ENCODE measurements around the gene EEF2.
"Not testable (repeated sequence)": the region's sequence is repeated elsewhere in the genome, so short reads cannot be mapped to it uniquely, and the experiment has no call there.

The EEF2 gene

GRCh38 chr19:3963458-3964255 is 21.6 kb downstream of the EEF2 start:
- Histone ChIP-seq H3K36me3 (ENCODE audit: control insufficient read depth, insufficient read depth, low read length) (peaks cover 93% of the 10 kb centered on the region), H3K9me3 (ENCODE audit: control insufficient read depth, insufficient read depth, low read length) (no peaks in the 10 kb centered on the region), H3K27me3 (ENCODE audit: control insufficient read depth, insufficient read depth, low read length) (no peaks in the 10 kb centered on the region), H3K27ac (ENCODE audit: low read depth, low read length) (no peak overlapping the region), H3K4me3 (ENCODE audit: low read depth, low read length) (no peak overlapping the region), H3K9ac (ENCODE audit: low read depth, low read length) (no peak overlapping the region), H3K4me1 (ENCODE audit: control insufficient read depth, insufficient read depth, low read length) (peaks cover 4% of the 10 kb centered on the region; the same call in 1 of the 2 replicates)

DNA sequence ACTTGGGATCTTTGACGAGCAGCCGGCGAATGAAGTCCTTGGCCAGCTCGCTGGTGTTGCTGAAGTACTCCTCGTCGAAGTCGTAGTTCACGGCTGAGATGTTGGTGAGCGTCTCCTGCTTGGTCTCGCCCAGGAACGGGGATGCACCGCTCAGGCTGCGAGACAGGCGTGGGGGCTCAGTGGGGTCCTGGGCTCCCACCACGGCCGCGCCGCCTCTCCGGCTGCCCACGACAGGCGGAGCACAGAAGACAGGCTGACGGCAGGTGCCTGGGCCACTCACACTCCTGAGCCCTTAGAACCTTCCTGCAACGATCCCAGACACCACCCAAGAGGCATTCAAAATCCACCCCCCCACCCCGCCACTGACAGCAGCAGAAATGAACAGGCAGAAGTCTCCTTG is 24.3 kb downstream of the EEF2 start:
- Histone ChIP-seq H3K4me1 (ENCODE audit: control insufficient read depth, insufficient read depth, low read length) (no peaks in the 10 kb centered on the region), H3K9me3 (ENCODE audit: control insufficient read depth, insufficient read depth, low read length) (no peaks in the 10 kb centered on the region), H3K9ac (ENCODE audit: low read depth, low read length) (no peak overlapping the region), H3K27me3 (ENCODE audit: control insufficient read depth, insufficient read depth, low read length) (no peaks in the 10 kb centered on the region), H3K27ac (ENCODE audit: low read depth, low read length) (no peak overlapping the region), H3K36me3 (ENCODE audit: control insufficient read depth, insufficient read depth, low read length) (peaks cover 87% of the 10 kb centered on the region), H3K4me3 (ENCODE audit: low read depth, low read length) (no peak overlapping the region)

DNA sequence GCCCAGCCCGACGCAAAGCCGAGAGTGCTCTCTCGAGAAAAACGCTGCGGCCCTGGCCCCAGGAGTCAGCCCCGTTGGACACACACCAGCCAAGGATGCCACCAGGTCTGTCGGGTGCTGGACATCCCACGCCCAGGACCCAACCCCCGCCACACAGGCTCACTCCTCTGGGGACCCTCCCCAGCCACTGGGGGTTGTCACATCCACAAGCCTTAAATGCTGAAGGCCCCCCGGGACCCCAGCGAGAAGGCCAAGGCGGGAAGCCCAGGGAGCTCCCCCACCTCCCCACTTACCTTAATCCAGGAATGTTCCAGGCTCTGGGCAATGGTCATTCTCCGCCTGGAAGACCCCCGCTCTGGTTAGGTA is 25.5 kb downstream of the EEF2 start:
- Histone ChIP-seq H3K27ac (ENCODE audit: low read depth, low read length) (no peak overlapping the region), H3K36me3 (ENCODE audit: control insufficient read depth, insufficient read depth, low read length) (peaks cover 75% of the 10 kb centered on the region), H3K9me3 (ENCODE audit: control insufficient read depth, insufficient read depth, low read length) (no peaks in the 10 kb centered on the region)

DNA sequence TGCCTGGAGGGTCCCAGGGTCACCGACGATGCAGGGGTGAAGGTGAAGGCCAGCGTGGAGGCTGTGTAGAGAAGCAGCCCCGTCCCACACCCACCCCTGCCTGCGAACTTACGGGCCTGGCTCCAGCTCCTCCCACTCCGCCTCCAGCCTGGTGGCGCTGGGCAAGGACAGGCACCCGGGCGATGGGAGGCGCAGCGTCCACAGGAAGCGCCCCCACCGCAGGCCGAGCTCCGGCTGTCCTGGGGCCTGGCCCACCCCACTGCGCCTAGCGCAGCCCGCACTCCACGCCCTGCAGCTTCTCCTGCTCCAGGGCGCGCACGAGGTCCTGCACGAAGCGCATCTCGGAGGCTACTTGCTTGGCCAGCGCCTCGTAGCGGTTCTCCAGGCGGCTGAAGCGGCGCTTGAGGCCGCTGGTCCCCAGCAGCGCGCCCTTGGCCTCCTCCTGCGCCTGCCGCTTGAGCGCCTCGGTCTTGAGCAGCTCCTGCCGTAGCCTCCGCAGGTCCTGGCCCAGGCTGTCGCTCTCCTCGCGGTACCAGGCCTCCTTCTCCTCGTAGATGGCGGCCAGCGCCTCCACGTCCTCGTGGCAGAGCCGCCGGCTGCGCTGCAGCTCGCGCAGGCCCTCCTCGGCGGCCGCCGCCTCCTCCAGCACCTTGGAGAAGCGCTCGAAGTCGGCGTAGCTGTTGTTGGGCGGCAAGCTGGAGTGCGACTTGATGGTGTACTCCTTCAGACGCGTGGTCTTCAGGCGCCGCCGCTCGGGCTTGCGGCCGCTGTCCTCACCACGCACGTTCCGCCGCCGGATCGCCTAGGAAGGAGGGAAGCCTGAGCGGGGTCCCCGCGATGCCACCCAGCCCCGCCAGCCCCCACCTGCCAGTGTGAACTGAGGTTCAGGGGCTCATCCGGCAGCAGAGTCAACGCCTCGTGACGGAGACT is 26.2 kb downstream of the EEF2 start:
- H3K4me3 ChIP-seq (ENCODE audit: low read depth, low read length): no peak overlapping the region
- H3K9ac ChIP-seq (ENCODE audit: low read depth, low read length): no peak overlapping the region
- H3K27me3 ChIP-seq (ENCODE audit: control insufficient read depth, insufficient read depth, low read length): no peaks in the 10 kb centered on the region
- H3K4me1 ChIP-seq (ENCODE audit: control insufficient read depth, insufficient read depth, low read length): no peaks in the 10 kb centered on the region
- peaks cover 70% of the 10 kb centered on the region for H3K36me3 ChIP-seq (ENCODE audit: control insufficient read depth, insufficient read depth, low read length)
- no peak overlapping the region for H3K27ac ChIP-seq (ENCODE audit: low read depth, low read length)
- no peaks in the 10 kb centered on the region for H3K9me3 ChIP-seq (ENCODE audit: control insufficient read depth, insufficient read depth, low read length)

More for the DNA sequence above, 25.5 kb downstream of the EEF2 start:
- no peak overlapping the region for H3K4me3 ChIP-seq (ENCODE audit: low read depth, low read length)
- H3K27me3 ChIP-seq (ENCODE audit: control insufficient read depth, insufficient read depth, low read length): no peaks in the 10 kb centered on the region
- no peaks in the 10 kb centered on the region for H3K4me1 ChIP-seq (ENCODE audit: control insufficient read depth, insufficient read depth, low read length)
- H3K9ac ChIP-seq (ENCODE audit: low read depth, low read length): no peak overlapping the region

- H3K27me3 ChIP-seq (ENCODE audit: control insufficient read depth, insufficient read depth, low read length): no peaks in the 10 kb centered on the region
- H3K27ac ChIP-seq (ENCODE audit: low read depth, low read length): no peak overlapping the region
- no peaks in the 10 kb centered on the region for H3K9me3 ChIP-seq (ENCODE audit: control insufficient read depth, insufficient read depth, low read length)
- H3K9ac ChIP-seq (ENCODE audit: low read depth, low read length): no peak overlapping the region
- H3K4me3 ChIP-seq (ENCODE audit: low read depth, low read length): no peak overlapping the region
- H3K4me1 ChIP-seq (ENCODE audit: control insufficient read depth, insufficient read depth, low read length): peaks cover 9% of the 10 kb centered on the region; the same call in 1 of the 2 replicates
- peaks cover 38% of the 10 kb centered on the region for H3K36me3 ChIP-seq (ENCODE audit: control insufficient read depth, insufficient read depth, low read length)
Measured at GRCh38 chr19:3955688-3956087, 29.6 kb downstream of the EEF2 start.

GRCh38 chr19:3955276-3955675 is 30.0 kb downstream of the EEF2 start:
- not testable (repeated sequence) for H3K9ac ChIP-seq (ENCODE audit: low read depth, low read length); H3K4me3 ChIP-seq (ENCODE audit: low read depth, low read length); H3K27ac ChIP-seq (ENCODE audit: low read depth, low read length); H3K9me3 ChIP-seq (ENCODE audit: control insufficient read depth, insufficient read depth, low read length); H3K27me3 ChIP-seq (ENCODE audit: control insufficient read depth, insufficient read depth, low read length)
- Histone ChIP-seq H3K4me1 (ENCODE audit: control insufficient read depth, insufficient read depth, low read length) (peaks cover 12% of the 10 kb centered on the region), H3K36me3 (ENCODE audit: control insufficient read depth, insufficient read depth, low read length) (peaks cover 34% of the 10 kb centered on the region)

DNA sequence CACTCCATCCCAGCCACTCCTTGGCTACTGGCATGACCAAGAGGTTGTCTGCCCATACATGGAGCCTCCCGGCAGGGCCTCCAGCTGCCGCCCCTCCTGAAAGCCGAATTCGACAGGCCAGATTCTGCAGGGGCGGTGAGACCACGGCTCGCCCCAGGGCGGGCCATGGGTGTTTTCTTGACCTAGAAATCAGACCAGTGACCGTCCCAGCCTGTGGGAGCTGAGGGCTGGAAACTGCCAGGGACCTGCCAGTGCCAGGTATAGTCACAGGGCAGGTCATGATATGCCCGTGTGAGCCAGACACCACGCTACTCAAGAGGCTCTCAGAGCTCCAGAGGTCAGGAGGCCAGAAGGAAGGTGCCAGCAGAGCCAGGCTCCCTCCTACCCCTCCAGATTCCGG is 31.2 kb downstream of the EEF2 start:
- no peak overlapping the region for H3K9ac ChIP-seq (ENCODE audit: low read depth, low read length)
- H3K36me3 ChIP-seq (ENCODE audit: control insufficient read depth, insufficient read depth, low read length): peaks cover 22% of the 10 kb centered on the region
- H3K4me3 ChIP-seq (ENCODE audit: low read depth, low read length): no peak overlapping the region
- no peaks in the 10 kb centered on the region for H3K9me3 ChIP-seq (ENCODE audit: control insufficient read depth, insufficient read depth, low read length)
- H3K4me1 ChIP-seq (ENCODE audit: control insufficient read depth, insufficient read depth, low read length): peaks cover 12% of the 10 kb centered on the region
- H3K27me3 ChIP-seq (ENCODE audit: control insufficient read depth, insufficient read depth, low read length): no peaks in the 10 kb centered on the region
- H3K27ac ChIP-seq (ENCODE audit: low read depth, low read length): no peak overlapping the region

DNA sequence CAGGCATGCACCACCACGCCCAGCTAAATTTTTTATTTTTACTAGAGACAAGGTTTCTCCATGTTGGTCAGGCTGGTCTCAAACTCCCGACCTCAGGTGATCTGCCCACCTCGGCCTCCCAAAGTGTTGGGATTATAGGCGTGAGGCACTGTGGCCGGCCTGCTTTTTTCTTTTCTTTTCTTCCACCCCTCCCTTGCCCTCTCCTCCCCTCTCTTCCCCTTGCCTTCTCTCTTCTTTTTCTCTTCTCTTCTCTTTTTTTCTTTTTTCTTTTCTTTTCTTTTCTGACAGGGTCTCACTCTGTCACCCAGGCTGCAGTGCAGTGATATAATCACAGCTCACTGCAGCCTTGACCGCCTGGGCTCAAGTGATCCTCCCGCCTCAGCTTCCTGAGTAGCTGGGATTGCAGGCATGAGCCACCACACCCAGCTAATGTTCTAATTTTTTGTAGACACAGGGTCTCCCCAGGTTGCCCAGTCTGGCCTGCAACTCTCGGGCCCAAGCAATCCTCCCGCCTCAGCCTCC is 32.4 kb downstream of the EEF2 start:
- not testable (repeated sequence) for H3K36me3 ChIP-seq (ENCODE audit: control insufficient read depth, insufficient read depth, low read length); H3K4me3 ChIP-seq (ENCODE audit: low read depth, low read length); H3K9ac ChIP-seq (ENCODE audit: low read depth, low read length); H3K27me3 ChIP-seq (ENCODE audit: control insufficient read depth, insufficient read depth, low read length); H3K9me3 ChIP-seq (ENCODE audit: control insufficient read depth, insufficient read depth, low read length); H3K27ac ChIP-seq (ENCODE audit: low read depth, low read length)
- peaks cover 12% of the 10 kb centered on the region for H3K4me1 ChIP-seq (ENCODE audit: control insufficient read depth, insufficient read depth, low read length)

- Histone ChIP-seq H3K4me3 (ENCODE audit: low read depth, low read length) (no peak overlapping the region), H3K27me3 (ENCODE audit: control insufficient read depth, insufficient read depth, low read length) (no peaks in the 10 kb centered on the region), H3K4me1 (ENCODE audit: control insufficient read depth, insufficient read depth, low read length) (peaks cover 12% of the 10 kb centered on the region), H3K36me3 (ENCODE audit: control insufficient read depth, insufficient read depth, low read length) (no peaks in the 10 kb centered on the region), H3K9me3 (ENCODE audit: control insufficient read depth, insufficient read depth, low read length) (no peaks in the 10 kb centered on the region), H3K27ac (ENCODE audit: low read depth, low read length) (no peak overlapping the region), H3K9ac (ENCODE audit: low read depth, low read length) (no peak overlapping the region)
Measured at GRCh38 chr19:3950871-3951861, 34.1 kb downstream of the EEF2 start.
